ENCODE results near the gene GFM2. TPM values are rescaled to one million over a fixed set of nuclear protein-coding genes. Genes with fewer than 3 reads are reported as not detected.
"Not testable (repeated sequence)": the region's sequence is repeated elsewhere in the genome, so short reads cannot be mapped to it uniquely, and the experiment has no call there.

Gene GFM2
- total and polyA plus RNA-seq, 7 donors: 14.2 to 47.2 (median 26.8) TPM

DNA sequence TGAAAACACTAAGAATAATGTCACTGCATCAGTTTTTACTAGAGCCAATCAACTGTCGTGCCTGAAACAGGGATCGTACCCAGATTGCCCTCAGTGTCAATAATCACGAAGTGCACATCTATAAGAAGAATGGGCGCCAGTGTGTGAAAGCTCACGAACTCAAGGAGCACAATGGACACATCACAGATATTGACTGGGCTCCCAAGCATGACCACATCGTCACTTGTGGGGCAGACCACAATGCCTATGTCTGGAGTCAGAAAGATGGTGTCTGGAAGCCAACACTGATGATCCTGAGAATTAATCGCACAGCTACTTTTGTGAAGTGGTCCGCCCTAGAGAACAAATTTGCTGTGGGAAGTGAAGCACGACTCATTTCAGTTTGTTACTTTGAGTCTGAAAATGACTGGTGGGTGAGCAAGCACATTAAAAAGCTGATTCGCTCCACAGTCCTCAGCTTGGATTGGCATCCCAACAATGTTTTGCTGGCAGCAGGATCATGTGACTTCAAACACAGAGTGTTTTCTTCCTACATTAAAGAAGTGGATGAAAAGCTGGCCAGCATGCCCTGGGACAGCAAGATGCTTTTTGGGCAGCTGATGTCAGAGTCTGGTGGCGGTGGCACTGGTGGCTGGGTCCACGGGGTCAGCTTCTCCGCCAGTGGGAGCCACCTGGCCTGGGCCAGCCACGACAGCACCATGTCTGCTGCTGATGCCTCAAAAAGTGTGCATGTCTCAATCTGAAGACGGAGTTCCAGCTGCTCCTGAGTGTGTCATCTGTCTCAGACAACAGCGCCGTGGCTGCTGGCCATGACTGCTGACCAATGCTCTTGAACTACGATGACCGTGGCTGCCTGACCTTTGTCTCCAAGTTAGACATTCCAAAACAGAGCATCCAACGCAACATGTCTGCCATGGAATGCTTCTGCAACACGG is 32.3 kb upstream of the GFM2 start:
- DNase-seq: no peak
- no peak overlapping the region for H3K27ac ChIP-seq
- TF ChIP-seq CTCF (IDR thresholded peaks at IDR 0.05): no peak
- H3K36me3 ChIP-seq (ENCODE audit: insufficient read depth in 1 of 2, low read depth in 1 of 2): no peaks in the 10 kb centered on the region
- no peaks in the 10 kb centered on the region for H3K9me3 ChIP-seq
- no peaks in the 10 kb centered on the region for H3K4me1 ChIP-seq
- no peak overlapping the region for H3K4me3 ChIP-seq
- intact Hi-C loops (cut with DNase I): no loop called here
- WGBS, 3 donors: 40 to 54% (median 42%) methylated on average over 21 of the region's 21 CpGs
- no peaks in the 10 kb centered on the region for H3K27me3 ChIP-seq (ENCODE audit: insufficient read depth in 3 of 3, low read length in 2 of 3)
- peak in 3 of 4 donors; percentile 28 to 61 (median 54) for ATAC-seq

GRCh38 chr5:74791669-74792068 is 24.8 kb upstream of the GFM2 start:
- H3K27me3 ChIP-seq (ENCODE audit: insufficient read depth in 3 of 3, low read length in 2 of 3); DNase-seq; intact Hi-C loops (cut with DNase I); H3K4me3 ChIP-seq; H3K9me3 ChIP-seq; ATAC-seq; H3K27ac ChIP-seq; H3K4me1 ChIP-seq; H3K36me3 ChIP-seq (ENCODE audit: insufficient read depth in 1 of 2, low read depth in 1 of 2): not testable (repeated sequence)
- 90 to 96% (median 92%) methylated on average over 3 of the region's 3 CpGs for WGBS, 3 donors

DNA sequence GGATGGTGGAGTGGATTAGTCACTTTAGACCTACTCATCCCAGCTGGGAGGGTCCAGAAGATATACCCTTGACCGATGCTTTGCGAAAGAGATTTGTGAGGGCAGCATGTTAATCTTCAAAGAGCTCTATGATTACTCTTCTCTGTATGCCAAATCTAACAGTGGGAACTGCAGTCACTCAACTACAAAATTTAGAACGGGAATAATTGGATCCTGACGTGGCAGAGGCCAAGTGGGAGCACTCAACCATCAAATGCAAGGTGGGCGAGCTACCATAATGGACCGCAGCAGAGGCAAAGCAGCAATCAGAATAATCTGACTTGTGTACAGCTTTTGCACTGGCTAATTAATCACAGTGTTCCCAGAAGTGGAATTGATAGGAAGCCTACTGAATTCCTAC is 20.5 kb upstream of the GFM2 start:
- Histone ChIP-seq H3K4me1 (no peaks in the 10 kb centered on the region), H3K36me3 (ENCODE audit: insufficient read depth in 1 of 2, low read depth in 1 of 2) (no peaks in the 10 kb centered on the region), H3K9me3 (no peaks in the 10 kb centered on the region), H3K27me3 (ENCODE audit: insufficient read depth in 3 of 3, low read length in 2 of 3) (no peaks in the 10 kb centered on the region), H3K4me3 (no peak overlapping the region), H3K27ac (no peak overlapping the region)
- no peak for TF ChIP-seq CTCF (IDR thresholded peaks at IDR 0.05)
- DNase-seq (no peak), ATAC-seq (no peak)
- 89 to 93% (median 91%) methylated on average over 6 of the region's 6 CpGs for WGBS, 3 donors
- intact Hi-C loops (cut with DNase I): no loop called here

DNA sequence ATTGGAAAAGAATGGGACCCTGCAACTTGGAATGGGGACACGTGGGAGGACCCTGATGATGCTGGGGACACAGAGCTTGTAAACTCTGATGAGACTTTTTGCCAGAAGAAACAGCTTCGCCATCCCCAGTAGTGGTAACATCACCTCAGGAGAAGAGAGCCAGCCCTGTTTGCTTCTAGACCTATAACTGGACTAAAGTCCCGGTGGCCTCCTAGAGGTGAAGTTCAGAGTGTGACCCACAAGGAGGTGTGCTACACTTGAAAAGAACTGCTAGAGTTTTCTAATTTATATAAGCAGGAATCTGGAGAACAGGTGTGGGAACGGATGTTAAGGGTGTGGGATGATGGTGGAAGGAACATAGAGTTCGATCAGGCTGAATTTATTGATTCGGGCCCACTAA is 19.9 kb upstream of the GFM2 start:
- intact Hi-C loops (cut with DNase I): no loop called here
- no peaks in the 10 kb centered on the region for H3K9me3 ChIP-seq
- H3K4me3 ChIP-seq: no peak overlapping the region
- no peaks in the 10 kb centered on the region for H3K27me3 ChIP-seq (ENCODE audit: insufficient read depth in 3 of 3, low read length in 2 of 3)
- WGBS, 3 donors: 89 to 94% (median 90%) methylated on average over 6 of the region's 6 CpGs
- H3K4me1 ChIP-seq: no peaks in the 10 kb centered on the region
- H3K36me3 ChIP-seq (ENCODE audit: insufficient read depth in 1 of 2, low read depth in 1 of 2): no peaks in the 10 kb centered on the region
- ATAC-seq: no peak
- no peak overlapping the region for H3K27ac ChIP-seq
- TF ChIP-seq CTCF (IDR thresholded peaks at IDR 0.05): no peak
- no peak for DNase-seq

DNA sequence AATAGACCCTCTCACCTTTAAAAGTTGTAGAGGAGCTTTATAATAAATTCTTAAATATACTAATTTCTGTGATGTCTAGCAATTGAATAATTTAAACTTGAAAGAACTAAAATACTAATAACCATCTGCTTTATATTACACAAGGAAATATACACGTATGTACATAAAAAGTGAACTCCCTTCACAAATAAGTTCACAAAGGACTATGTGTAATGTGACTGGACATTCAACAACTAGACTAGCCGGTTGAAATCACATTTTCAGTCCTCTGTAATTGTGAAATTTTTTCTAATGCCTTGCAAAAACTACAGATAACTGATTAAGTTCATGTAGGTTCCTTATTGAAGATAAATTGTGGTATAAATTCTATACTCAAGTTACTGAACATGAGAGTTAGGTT is 11.7 kb upstream of the GFM2 start:
- no peak overlapping the region for H3K27ac ChIP-seq
- DNase-seq (no peak), ATAC-seq (no peak)
- intact Hi-C loops (cut with DNase I): no loop called here
- H3K36me3 ChIP-seq (ENCODE audit: insufficient read depth in 1 of 2, low read depth in 1 of 2): peaks cover 2 to 50% of the 10 kb centered on the region in 2 donors
- no peak overlapping the region for H3K4me3 ChIP-seq
- no peak for TF ChIP-seq CTCF (IDR thresholded peaks at IDR 0.05)
- WGBS, 3 donors: 78 to 87% (median 85%) methylated on average over 2 of the region's 2 CpGs
- no peaks in the 10 kb centered on the region for H3K4me1 ChIP-seq
- H3K9me3 ChIP-seq: no peaks in the 10 kb centered on the region
- no peaks in the 10 kb centered on the region for H3K27me3 ChIP-seq (ENCODE audit: insufficient read depth in 3 of 3, low read length in 2 of 3)
